ENCODE results near the gene CLASP1.

DNA sequence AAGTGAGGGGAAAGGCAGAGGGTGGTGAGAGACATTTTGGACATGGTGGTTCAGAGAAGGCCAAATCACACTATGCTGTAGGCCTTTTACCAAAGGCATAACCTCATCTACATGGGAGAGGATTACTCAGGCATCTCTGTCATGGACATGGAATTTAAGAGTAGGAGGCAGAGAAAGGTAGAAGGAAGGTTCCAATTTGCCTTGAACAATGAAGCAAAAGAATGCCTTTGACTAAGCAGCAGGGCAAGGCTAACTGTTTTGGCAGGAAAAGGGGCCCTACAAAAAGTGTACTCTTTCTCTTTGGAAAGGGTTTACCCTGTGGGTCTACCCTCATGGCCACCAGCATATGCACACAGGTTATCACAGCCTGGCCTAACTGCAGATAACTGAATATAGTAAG is 164.2 kb downstream of the CLASP1 start:
- TF ChIP-seq RXRA (IDR thresholded peaks at IDR 0.05; ENCODE audit: insufficient read depth, low read depth, low read length) (no peak), SP2 (IDR thresholded peaks at IDR 0.05; ENCODE audit: low read length) (no peak), JUND (IDR thresholded peaks at IDR 0.05; ENCODE audit: low read length) (no peak)

Measured in H1 (cell line).